ENCODE measurements around the gene CEP95. TPM values are rescaled to one million over a fixed set of nuclear protein-coding genes. Genes with fewer than 3 reads are reported as not detected.

CEP95 gene
- total RNA-seq, 1 experiment from 2014 or later, result 67.3 TPM

GRCh38 chr17:64515419-64515818 is 8.6 kb downstream of the CEP95 start:
- no peaks in the 10 kb centered on the region for H3K9me3 Mint-ChIP-seq
- no peak overlapping the region for H2AFZ ChIP-seq (ENCODE audit: low read length)
- no peak overlapping the region for H3K23ac ChIP-seq (ENCODE audit: insufficient read length, low read depth, low read length)
- no peak overlapping the region for H4K91ac ChIP-seq (ENCODE audit: insufficient read length, low read depth, low read length)
- no peaks in the 10 kb centered on the region for H3K4me1 ChIP-seq (ENCODE audit: insufficient read depth, low read length)
- no peak overlapping the region for H3K27ac ChIP-seq (ENCODE audit: insufficient read length, low read depth, low read length)
- no peak overlapping the region for H2BK120ac ChIP-seq (ENCODE audit: low read depth, low read length, poor library complexity, severe bottlenecking)
- H2AK5ac ChIP-seq (ENCODE audit: insufficient read length, low read length), result no peak overlapping the region
- H2BK15ac ChIP-seq (ENCODE audit: low read depth, low read length), result no peak overlapping the region
- no peak for DNase-seq
- H3K56ac ChIP-seq (ENCODE audit: insufficient read length, low read depth, low read length), result no peak overlapping the region
- no peak overlapping the region for H3T11ph ChIP-seq (ENCODE audit: low read length)
- no peak overlapping the region for H3K9ac ChIP-seq (ENCODE audit: extremely low read depth, insufficient read length, low read length)
- H3K9me3 ChIP-seq (ENCODE audit: control insufficient read depth, low read depth, low read length), result no peaks in the 10 kb centered on the region
- no peak overlapping the region for H3K4me3 Mint-ChIP-seq
- H3K36me3 Mint-ChIP-seq (ENCODE audit: insufficient read depth in 1 of 3, low read depth in 3 of 3), result peaks cover 48 to 91% (median 84%) of the 10 kb centered on the region in 3 experiments; a peak in 6 of 7 replicates
- no peak for TF ChIP-seq CTCF (conservative IDR thresholded peaks at IDR 0.05)
- no peak overlapping the region for H3K4ac ChIP-seq (ENCODE audit: low read depth, low read length)
- no peak overlapping the region for H2BK5ac ChIP-seq (ENCODE audit: insufficient read length, low read length)
- H3K23me2 ChIP-seq (ENCODE audit: insufficient read length, low read depth, low read length, poor library complexity, severe bottlenecking), result no peaks in the 10 kb centered on the region
- no peak overlapping the region for H3K4me2 ChIP-seq (ENCODE audit: insufficient read depth, insufficient read length, low read length)
- H3K27me3 Mint-ChIP-seq (ENCODE audit: low read depth), result no peaks in the 10 kb centered on the region
- peaks cover 6 to 8% of the 10 kb centered on the region in 2 experiments for H3K4me1 Mint-ChIP-seq
- no peak overlapping the region; a peak in 2 of 7 replicates for H3K27ac Mint-ChIP-seq
- H3K79me1 ChIP-seq (ENCODE audit: insufficient read depth, low read depth, low read length, poor library complexity, severe bottlenecking), result peaks cover 7% of the 10 kb centered on the region
- H4K5ac ChIP-seq (ENCODE audit: insufficient read length, low read depth, low read length), result no peak overlapping the region
- H2BK20ac ChIP-seq (ENCODE audit: low read depth, low read length, poor library complexity, severe bottlenecking), result no peak overlapping the region
- H3K27me3 ChIP-seq (ENCODE audit: insufficient read depth, low read length), result no peaks in the 10 kb centered on the region
- H3K79me2 ChIP-seq (ENCODE audit: insufficient read depth, low read length), result no peaks in the 10 kb centered on the region; the same call in 1 of the 2 replicates
- no peak overlapping the region for H3K14ac ChIP-seq (ENCODE audit: insufficient read depth, low read length)
- H4K20me1 ChIP-seq (ENCODE audit: control insufficient read depth, insufficient read depth, insufficient read length), result no peaks in the 10 kb centered on the region
- no peak overlapping the region for H3K18ac ChIP-seq (ENCODE audit: insufficient read length, low read depth, low read length)
- H4K8ac ChIP-seq (replicated peaks; ENCODE audit: insufficient read length, low read depth, low read length), result no peak overlapping the region
- WGBS (ENCODE audit: extremely low coverage, insufficient read length, low lambda C conversion rate), result no CpG with 5 or more reads among the region's 2 CpGs
- no peak overlapping the region for H2BK12ac ChIP-seq (ENCODE audit: insufficient read length, low read depth, low read length)

All from H9 (cell line).